Left kidney (tissue), 2 donors: ENCODE measurements around the gene LRRC1. TPM values are rescaled to one million over a fixed set of nuclear protein-coding genes. Genes with fewer than 3 reads are reported as not detected.
A peak's percentile ranks its signal among the peaks of the same experiment; 100 is the strongest.

Experiments used
- DNase-seq: peaks from one replicate; pipeline ENCODE4 v3.0.0-alpha.2; 2013
- polyA plus RNA-seq: library from polyadenylated mRNA; unstranded; fragments of 120-200 nt; gene quantifications from one replicate; pipeline ENCODE4 v1.2.1, GENCODE V29; 2013; ENCODE audit not compliant: insufficient read length

LRRC1 gene
- polyA plus RNA-seq, 1 donor = 32.2 TPM

DNA sequence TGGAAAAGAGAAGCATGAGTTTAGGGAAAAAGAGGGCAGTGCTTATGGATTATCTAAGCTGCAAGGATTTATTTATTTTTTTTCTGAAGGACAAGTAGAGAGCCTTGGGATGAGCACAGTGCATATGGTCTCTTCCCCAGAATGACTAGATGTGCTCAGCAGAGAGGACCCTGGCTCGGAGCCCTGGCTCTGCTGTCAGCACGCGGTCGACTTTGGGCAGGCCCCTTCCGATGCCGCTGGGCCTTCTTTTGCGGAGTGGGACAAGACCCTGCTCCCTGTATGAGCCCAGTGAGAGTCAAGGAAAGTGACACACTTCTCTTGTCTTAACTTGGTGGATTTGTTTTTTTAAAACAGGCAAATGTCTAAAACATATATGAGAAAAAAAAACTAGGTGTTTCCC lies 51.4 kb downstream of the LRRC1 start:
- no peak for DNase-seq

- no peak for DNase-seq
These were observed 53.0 kb downstream of the LRRC1 start for GRCh38 chr6:53847796-53848314.

DNA sequence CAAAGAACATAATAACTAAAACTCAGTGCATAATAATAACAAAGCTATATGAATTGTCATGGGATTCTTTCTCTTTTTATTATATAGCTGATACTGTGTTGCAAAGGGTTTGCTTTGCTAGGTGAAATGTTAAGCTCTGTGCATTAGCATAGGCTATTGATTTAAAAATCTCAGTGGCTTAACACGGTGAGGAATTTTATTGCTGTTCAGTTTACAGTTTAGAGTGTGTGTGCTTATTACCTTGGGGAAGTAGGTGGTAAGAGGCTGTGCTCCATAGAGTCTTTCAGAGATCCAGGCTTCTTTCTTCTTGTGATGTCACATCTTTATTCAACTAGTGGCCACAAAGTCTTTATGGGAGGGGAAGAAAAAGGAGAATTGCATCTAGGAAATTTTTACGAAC lies 55.7 kb downstream of the LRRC1 start:
- no peak for DNase-seq

DNA sequence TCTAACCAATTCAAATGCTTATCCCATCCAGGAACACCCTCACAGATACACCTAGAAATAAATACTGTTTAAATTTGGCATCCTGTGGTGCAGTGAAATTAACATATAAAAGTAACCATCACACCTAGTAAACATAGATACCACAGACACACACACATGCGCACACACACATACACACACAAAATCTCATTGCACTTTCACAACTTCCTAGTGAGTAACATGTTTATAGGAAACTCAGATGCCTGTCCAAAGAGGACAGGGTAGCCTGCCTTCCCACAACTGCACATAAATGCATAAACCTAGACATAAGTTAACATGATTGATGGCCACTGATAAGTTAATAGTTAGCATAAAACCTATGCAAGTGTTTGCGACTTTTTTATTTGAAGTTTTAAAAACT lies 56.8 kb downstream of the LRRC1 start:
- no peak for DNase-seq

- DNase-seq = no peak
These were observed 58.0 kb downstream of the LRRC1 start for GRCh38 chr6:53852805-53853204.

DNA sequence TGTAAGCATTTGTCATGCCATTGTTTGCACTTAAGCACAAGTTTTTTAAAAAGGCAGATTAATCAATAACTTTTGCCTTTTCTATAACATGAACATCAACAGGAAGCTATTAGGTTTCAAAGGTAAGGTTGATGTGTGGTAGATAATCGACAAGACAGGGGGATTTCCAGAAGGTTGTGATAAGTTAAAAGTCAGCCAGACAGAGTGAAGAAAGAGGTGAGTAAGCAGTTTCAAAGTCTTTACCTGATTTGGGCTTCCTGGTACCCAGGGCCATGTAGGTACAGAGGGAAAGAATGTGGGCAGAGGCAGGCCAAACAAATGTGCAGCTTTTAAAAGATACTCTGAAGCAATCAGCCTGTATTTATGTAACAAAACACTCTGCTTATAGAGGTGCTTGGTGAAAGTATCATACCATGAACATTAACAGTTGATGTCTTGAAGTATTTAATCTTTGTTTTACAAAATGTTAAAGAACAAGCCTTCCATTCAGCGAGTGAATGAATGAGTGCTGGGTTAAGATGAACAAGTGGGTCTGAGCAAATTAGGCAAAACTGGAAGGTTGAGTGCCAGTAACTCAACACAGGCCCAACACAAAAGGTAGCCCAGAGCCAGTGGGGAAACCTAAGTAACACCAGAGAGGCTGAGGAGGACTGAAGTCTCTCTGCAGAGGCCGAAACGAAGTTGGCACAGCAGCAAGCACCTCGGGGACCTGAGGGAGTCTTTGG lies 60.2 kb downstream of the LRRC1 start:
- DNase-seq = no peak

DNA sequence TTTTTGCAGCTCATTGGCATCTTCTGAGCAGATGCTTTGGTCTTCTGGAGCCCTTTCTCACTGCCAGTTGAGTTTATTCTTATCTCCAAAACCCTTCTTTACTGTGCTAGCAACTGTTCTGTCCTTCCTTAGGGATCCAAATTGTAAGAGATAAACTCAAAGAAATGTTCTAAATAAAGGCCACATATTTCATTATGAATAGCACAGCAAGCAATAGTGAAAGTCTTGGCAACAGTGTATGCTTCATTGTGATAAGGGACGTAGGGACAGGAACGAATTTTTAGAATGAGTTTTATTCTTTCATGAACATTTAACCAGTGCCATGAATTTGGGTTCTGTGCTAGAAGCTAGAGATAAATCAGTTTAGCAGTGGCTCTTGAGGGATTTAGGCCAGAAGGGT lies 61.1 kb downstream of the LRRC1 start:
- DNase-seq = no peak

DNA sequence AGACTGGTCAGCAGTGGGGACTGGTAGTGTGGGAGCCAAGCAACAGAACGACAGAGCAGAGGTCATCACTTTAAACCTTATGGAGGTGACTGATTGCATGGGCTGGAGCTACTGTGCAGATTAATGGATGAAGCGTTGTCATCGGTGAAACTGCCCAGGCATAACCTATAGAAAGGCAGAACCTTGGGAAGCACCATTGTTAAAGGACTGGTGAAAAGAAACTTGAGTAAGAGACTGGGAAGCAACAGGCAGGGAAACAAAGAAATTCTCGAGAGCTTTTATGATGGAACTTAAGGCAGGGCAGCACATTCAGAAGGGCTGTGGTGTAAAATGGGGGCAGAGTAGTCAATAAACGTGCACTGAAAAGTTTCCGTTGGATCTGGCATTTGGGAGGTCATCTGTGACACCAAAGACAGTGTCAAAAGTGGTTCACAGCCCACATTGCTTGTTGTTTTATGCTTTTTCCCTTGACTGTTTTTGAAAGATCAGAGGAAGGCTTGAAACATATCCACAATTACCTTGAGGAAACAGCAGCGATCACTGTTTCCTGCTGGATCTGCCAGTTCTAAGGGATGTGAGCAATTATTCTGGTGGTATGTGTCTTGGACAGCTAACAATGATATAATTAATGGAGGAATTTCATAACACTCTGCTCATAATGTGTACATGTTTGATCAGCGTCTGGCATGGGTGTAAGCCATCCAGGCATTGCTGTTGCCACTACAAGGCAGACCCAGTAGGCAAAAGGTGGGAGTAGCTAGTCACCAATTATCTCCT lies 62.7 kb downstream of the LRRC1 start:
- DNase-seq = no peak

DNA sequence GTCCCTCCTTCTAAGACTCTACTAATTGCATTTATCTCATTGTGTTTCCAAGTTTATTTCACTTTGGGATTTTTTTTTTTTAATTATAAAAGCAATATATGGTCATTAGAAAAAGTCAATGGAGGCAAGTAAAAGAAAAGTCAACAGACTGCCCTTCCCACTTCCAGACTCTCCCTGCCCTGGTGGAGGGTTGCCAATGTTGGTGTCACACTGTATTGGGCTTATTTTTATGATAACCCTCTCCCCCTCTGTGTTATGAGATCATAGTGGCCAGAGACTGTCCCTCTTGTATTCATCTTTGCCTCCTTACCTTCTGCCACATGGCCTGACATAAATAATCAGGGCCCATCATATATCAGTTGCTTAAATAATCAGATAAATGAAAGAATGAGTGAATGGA lies 63.4 kb downstream of the LRRC1 start:
- DNase-seq = no peak

- DNase-seq = no peak
These were observed 64.1 kb downstream of the LRRC1 start for GRCh38 chr6:53858913-53859312.

DNA sequence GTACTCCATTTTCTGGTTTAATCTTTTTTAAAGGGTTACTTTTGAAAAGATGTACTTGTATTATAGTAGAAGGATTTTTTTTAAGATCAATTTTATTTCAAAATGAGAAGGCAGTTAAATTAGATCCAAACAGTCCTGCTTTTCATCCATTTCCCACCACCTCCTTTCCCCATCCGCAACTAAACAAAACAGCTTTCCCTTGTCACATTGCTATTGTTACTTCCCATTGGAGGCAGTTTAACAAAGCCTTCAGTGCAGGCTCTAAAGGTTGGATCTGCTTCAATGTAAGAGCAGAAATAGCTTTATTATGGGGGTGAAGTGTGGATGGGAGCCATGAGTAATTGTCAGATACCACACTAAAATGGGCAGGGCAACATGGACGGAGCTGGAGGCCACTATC lies 65.7 kb downstream of the LRRC1 start:
- DNase-seq = no peak

DNA sequence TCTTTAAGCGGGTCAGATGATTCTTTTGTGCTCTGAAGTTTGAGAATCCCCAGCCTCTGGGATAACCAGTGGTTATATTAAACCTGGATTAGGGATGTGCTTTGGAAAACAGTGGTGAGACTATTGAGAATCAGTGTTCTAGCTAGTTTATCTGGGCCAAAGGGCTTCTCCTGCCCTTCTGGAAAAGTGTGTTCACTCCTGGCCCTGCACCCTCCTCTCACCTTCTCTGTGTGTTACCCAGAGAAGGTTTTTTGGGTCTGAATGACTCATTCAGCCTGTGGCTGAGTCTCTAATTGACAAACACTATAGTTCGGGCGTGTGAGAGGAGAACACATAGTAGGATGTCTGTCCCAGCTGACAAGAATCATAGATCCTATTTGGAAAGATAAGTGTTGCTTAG lies 66.7 kb downstream of the LRRC1 start:
- DNase-seq = no peak

DNA sequence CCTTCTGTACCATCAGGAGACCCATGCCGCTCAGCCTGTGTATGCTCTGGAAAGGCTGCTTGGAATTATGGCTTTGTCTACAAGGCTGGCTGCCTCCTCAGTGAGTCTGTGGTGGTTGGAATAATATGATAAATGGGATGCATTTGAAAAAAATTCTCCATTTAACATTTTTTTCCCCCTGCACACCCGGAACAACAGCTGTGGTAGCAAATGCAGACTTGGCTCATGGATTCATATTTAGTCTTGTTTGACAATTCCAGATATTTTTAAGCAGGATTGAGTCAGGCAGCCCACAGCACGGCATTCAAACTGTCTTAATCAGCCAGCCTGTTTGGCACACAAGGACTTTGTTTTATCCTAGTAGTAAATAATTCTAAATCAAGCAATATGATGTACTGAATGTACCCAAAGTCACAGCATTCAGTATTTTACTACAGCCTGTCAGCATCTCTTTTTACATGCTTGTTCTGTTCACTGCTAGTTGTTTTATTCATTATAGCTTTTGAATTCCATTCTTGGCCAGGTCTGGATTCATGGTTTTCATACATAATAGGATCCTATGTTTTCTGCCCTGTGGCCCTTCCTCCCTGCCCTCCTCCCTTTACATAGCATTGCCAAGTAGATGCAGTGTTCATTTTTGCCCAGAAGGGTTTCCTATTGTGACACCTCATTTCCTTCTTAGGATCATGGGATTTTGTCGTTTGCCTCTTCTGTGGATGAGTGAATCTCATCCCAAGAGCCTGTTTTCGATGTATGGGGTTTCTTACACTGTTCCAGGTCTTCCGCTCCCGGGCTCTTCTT lies 68.1 kb downstream of the LRRC1 start:
- no peak for DNase-seq

GRCh38 chr6:53864781-53865180 lies 70.0 kb downstream of the LRRC1 start:
- DNase-seq = no peak

DNA sequence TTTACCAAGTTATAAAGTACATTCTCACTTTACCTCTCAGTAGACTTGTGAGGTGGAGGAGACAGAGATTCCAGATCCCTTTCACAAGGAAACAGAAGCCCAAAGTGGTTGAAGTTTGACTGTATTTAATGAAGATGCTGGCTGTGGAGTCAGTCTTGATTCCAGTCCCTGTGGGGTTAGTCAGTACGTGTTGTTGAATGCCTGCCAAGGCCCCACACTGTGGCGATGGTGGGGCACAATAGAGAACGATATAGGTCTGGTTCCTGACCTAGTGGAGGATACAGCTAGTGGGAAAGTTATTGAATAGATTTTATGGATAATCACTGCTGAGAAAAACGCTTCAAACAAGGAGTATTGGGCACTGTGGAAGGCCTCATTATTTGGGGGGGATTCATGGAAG lies 71.4 kb downstream of the LRRC1 start:
- no peak for DNase-seq

GRCh38 chr6:53868626-53869025 lies 73.8 kb downstream of the LRRC1 start:
- DNase-seq = no peak

- peak; percentile 8 for DNase-seq
These were observed 75.2 kb downstream of the LRRC1 start for GRCh38 chr6:53869964-53870363.

DNA sequence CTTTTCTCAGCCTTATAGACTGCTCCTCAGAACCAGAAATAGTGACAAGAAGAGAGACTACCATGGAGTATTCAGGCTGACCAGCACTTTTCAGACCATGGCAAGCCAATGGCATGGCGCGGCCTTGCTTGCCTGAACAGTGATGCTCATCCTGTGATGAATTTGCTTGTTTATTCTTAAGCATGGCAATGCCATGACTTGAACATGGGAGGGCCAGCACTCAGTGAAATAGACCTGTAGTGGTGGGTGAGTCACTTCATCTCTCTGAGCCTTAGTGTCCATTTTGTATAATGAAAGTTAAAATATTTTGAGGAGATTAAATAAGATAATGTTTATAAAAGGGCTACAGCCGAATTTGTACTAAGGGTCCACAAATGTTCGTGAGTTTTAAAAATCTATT lies 79.1 kb downstream of the LRRC1 start:
- DNase-seq = no peak

DNA sequence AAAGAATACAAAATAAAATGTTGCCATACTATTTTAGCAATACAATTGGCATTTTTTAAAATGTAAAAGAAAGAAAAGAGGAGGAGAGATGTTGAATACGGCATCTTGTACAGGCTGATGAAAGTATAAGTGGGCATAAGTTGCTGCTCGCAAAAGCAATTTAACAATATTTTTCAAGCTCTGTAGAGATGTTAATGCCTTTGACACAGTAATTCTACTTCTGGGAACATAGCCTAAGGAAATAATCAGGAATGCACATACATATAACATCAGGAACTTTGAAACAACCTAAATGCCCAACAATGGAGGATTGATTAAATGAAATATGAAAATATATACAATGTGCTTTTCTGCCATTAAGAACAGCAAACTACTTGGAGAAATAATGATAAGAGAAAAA lies 80.2 kb downstream of the LRRC1 start:
- DNase-seq = no peak

- no peak for DNase-seq
These were observed 82.3 kb downstream of the LRRC1 start for GRCh38 chr6:53877151-53877550.

DNA sequence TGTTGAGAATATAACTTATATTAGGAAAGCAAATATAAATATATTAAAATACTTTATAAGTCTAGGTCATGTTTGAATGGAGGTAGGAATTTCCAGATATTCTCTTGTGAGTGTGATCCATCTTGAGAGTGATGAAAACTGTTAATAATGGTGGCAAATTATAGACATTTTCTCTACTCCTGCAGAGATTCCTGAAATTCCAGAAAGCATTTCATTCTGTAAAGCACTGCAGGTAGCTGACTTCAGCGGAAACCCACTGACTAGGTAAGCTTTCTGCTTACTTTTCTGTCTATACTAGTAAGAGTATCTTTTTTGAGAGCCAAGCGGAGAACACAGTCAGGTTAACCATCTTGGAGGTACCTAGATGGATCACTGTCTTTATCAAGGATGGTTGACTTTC lies 84.0 kb downstream of the LRRC1 start:
- DNase-seq = no peak

DNA sequence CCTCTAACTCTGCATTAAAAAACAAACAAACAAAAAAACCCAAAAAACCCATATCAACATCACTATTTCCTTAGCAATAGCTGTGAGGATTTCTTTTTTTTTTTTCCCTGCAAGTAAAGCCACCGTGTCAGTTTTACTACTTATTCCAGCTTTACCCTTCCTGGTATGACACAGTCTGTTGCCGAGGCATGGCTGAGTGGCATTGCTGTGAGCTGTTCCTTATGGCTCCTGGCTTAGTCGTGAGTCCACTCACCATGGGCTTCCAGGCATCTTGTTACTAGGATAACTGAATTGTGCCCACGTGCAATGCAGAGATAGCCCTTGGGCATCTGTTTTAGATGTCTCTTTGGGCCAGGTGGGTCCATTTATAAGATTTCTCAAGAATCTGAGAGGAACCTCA lies 84.8 kb downstream of the LRRC1 start:
- no peak for DNase-seq

DNA sequence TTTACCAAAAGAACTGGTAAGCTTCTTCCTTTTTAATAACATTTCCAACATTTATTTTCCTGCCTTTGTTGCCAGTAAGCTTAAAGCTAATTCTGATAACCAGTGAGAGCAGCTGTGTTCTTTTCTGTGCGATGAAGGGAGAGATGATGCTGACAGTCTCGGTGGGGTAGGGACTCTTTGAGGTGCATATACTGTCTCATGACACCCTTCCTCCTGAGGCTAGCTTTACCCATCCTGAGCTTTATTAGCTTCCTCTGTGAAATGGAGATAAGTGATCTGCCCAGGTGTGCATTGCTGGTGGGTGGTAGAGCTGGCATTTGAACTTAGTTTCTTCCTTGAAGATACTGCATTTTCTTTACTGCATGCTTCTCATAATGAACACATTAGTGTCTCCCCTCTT lies 92.5 kb downstream of the LRRC1 start:
- no peak for DNase-seq
